ENCODE measurements around the gene TUFT1.

The TUFT1 gene

GRCh38 chr1:151568626-151569088, 28.5 kb downstream of the TUFT1 start:
- TF ChIP-seq PRDM6 (tag by site-specific recombination; IDR thresholded peaks at IDR 0.05) = no peak
- no peaks in the 10 kb centered on the region for H3K4me1 ChIP-seq (ENCODE audit: control insufficient read depth, insufficient read depth, low read length)
- H3K36me3 ChIP-seq (ENCODE audit: control insufficient read depth in 2 of 2, insufficient read depth in 1 of 2, low read length in 2 of 2) = peaks cover 25 to 84% of the 10 kb centered on the region in 2 experiments
- ChIA-PET CTCF (no interaction called here), POLR2A (interaction anchor here (1.0 kb wide), 1 partner anchor 29 kb away, joined by 3 read pairs; the partner anchor contains the start of gene TUFT1)
- H3K9me3 ChIP-seq (ENCODE audit: control insufficient read depth, insufficient read depth, low read depth, low read length) = no peaks in the 10 kb centered on the region
- no peak overlapping the region for H3K4me3 ChIP-seq (ENCODE audit: low read depth, low read length)
- H3K27ac ChIP-seq (ENCODE audit: extremely low read depth, low read depth, low read length) = no peak overlapping the region

DNA sequence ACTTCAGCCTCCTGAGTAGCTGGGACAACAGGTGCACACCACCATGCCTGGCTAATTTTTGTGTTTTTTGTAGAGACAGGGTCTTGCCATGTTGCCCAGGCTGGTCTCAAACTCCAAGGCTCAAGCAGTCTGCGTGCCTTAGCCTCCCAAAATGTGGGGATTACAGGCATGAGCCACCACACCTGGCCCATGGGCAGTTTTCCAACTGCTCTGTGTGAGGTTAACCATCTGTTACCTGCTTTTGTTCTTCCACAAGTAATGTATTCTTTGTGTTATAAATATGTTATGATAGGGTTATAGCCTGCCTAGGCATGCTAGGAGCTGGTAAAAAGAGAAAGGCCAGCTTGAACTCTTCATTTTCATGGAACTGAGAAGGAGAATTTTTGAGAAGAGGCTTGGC, 30.7 kb downstream of the TUFT1 start:
- CTCF ChIA-PET = interaction anchor here (1.1 to 1.6 kb wide), 2 partner anchors 35 to 37 kb away, joined by 3 to 8 read pairs; no protein-coding TSS in a partner anchor
- Histone ChIP-seq H3K36me3 (ENCODE audit: control insufficient read depth in 2 of 2, insufficient read depth in 1 of 2, low read length in 2 of 2) (peaks cover 20 to 84% of the 10 kb centered on the region in 2 experiments; a peak in 2 of 3 replicates), H3K4me3 (ENCODE audit: low read depth, low read length) (no peak overlapping the region), H3K4me1 (ENCODE audit: control insufficient read depth, insufficient read depth, low read length) (no peaks in the 10 kb centered on the region), H3K27ac (ENCODE audit: extremely low read depth, low read depth, low read length) (no peak overlapping the region), H3K9me3 (ENCODE audit: control insufficient read depth, insufficient read depth, low read depth, low read length) (no peaks in the 10 kb centered on the region)
- POLR2A ChIA-PET = no interaction called here
- TF ChIP-seq SCRT2 (tag by site-specific recombination; IDR thresholded peaks at IDR 0.05) = 0 out of 2 replicates have a peak, but pooled peaks have one; percentile 20
- no peak for TF ChIP-seq ZNF114 (tag by site-specific recombination; IDR thresholded peaks at IDR 0.05)

DNA sequence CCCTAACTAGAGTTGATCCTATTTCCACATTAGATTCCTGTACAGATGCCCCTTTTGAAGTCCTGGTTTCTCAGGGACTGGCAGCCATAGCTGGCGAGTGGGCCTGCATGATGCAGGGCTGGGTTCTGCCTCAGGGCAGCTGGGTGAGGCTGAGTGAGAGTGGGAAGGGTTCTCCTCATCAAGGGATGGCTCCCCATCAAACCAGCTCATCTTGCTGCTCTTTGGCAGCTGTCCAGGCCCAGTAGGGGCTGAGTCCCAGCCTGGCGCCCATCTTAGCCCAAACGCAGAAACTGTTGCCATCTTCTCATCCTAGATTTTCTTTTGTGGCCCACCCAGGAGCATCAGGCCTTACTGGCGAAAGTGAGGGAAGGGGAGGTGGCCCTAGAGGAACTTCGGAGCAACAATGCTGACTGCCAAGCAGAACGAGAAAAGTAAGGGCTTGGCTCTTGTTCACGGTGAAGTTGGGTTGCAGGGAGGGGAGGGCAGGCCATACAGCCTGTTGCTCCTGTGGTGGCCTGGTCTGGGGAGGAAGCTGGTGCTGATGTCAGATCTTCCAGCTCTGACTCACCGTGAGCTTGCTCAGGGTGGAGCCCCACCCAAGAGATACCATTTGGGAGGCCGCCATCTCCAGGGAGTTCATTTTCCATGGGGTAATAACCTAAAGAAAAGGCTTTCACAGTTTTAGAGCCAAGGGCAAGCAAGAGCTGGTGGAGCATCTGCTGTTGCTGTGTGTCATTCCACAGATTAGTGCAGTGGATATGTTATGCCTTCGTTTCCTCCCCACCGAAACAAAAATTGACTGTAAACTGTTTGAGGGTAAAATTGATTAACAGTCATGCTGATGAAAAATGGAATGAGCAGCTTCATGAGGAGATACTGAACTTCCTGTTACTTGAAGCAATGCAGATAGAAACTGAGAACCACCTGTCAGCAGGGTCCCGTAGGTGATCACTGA, 34.7 kb downstream of the TUFT1 start:
- ChIA-PET CTCF (no interaction called here), POLR2A (interaction anchor here (1.4 kb wide), 1 partner anchor 34 kb away, joined by 7 read pairs; the partner anchor contains the start of gene TUFT1)
- H3K4me3 ChIP-seq (ENCODE audit: low read depth, low read length) = no peak overlapping the region
- H3K9me3 ChIP-seq (ENCODE audit: control insufficient read depth, insufficient read depth, low read depth, low read length) = no peaks in the 10 kb centered on the region
- no peak overlapping the region for H3K27ac ChIP-seq (ENCODE audit: extremely low read depth, low read depth, low read length)
- H3K4me1 ChIP-seq (ENCODE audit: control insufficient read depth, insufficient read depth, low read length) = no peaks in the 10 kb centered on the region
- H3K36me3 ChIP-seq (ENCODE audit: control insufficient read depth in 2 of 2, insufficient read depth in 1 of 2, low read length in 2 of 2) = peaks cover 7 to 85% of the 10 kb centered on the region in 2 experiments; a peak in 2 of 3 replicates
- TF ChIP-seq ZNF148 (tag by site-specific recombination; IDR thresholded peaks at IDR 0.05; ENCODE audit: borderline replicate concordance) (no peak), GLIS2 (tag by site-specific recombination; IDR thresholded peaks at IDR 0.05) (0 out of 2 replicates have a peak, but pooled peaks have one; percentile 24), WT1 (tag by site-specific recombination; IDR thresholded peaks at IDR 0.05) (no peak), ZNF354C (tag by site-specific recombination; IDR thresholded peaks at IDR 0.05; ENCODE audit: borderline replicate concordance, low read depth) (no peak), SCRT2 (tag by site-specific recombination; IDR thresholded peaks at IDR 0.05) (peak; percentile 98), IKZF3 (tag by site-specific recombination; IDR thresholded peaks at IDR 0.05) (no peak), ZNF561 (tag by site-specific recombination; IDR thresholded peaks at IDR 0.05; ENCODE audit: borderline replicate concordance) (no peak), ZNF473 (tag by site-specific recombination; IDR thresholded peaks at IDR 0.05) (no peak), SALL2 (tag by site-specific recombination; IDR thresholded peaks at IDR 0.05; ENCODE audit: borderline replicate concordance) (no peak), KLF1 (tag by site-specific recombination; IDR thresholded peaks at IDR 0.05) (peak; percentile 66), ZNF366 (tag by site-specific recombination; conservative IDR thresholded peaks at IDR 0.05) (no peak), GLIS1 (tag by site-specific recombination; IDR thresholded peaks at IDR 0.05) (peak; percentile 38; the same call in 1 of the 2 replicates), ZNF639 (tag by site-specific recombination; IDR thresholded peaks at IDR 0.05) (no peak), HOXA7 (CRISPR knock-in tag; IDR thresholded peaks at IDR 0.05; ENCODE audit: borderline replicate concordance) (no peak)
- TF ChIP-seq, protein P1, sequence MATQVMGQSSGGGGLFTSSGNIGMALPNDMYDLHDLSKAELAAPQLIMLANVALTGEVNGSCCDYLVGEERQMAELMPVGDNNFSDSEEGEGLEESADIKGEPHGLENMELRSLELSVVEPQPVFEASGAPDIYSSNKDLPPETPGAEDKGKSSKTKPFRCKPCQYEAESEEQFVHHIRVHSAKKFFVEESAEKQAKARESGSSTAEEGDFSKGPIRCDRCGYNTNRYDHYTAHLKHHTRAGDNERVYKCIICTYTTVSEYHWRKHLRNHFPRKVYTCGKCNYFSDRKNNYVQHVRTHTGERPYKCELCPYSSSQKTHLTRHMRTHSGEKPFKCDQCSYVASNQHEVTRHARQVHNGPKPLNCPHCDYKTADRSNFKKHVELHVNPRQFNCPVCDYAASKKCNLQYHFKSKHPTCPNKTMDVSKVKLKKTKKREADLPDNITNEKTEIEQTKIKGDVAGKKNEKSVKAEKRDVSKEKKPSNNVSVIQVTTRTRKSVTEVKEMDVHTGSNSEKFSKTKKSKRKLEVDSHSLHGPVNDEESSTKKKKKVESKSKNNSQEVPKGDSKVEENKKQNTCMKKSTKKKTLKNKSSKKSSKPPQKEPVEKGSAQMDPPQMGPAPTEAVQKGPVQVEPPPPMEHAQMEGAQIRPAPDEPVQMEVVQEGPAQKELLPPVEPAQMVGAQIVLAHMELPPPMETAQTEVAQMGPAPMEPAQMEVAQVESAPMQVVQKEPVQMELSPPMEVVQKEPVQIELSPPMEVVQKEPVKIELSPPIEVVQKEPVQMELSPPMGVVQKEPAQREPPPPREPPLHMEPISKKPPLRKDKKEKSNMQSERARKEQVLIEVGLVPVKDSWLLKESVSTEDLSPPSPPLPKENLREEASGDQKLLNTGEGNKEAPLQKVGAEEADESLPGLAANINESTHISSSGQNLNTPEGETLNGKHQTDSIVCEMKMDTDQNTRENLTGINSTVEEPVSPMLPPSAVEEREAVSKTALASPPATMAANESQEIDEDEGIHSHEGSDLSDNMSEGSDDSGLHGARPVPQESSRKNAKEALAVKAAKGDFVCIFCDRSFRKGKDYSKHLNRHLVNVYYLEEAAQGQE (tag by site-specific recombination; IDR thresholded peaks at IDR 0.05) = no peak
- TF ChIP-seq, protein P2, sequence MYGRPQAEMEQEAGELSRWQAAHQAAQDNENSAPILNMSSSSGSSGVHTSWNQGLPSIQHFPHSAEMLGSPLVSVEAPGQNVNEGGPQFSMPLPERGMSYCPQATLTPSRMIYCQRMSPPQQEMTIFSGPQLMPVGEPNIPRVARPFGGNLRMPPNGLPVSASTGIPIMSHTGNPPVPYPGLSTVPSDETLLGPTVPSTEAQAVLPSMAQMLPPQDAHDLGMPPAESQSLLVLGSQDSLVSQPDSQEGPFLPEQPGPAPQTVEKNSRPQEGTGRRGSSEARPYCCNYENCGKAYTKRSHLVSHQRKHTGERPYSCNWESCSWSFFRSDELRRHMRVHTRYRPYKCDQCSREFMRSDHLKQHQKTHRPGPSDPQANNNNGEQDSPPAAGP (tag by site-specific recombination; IDR thresholded peaks at IDR 0.05) = peak; percentile 51; the same call in 1 of the 2 replicates
